GM19452 (cell line): ENCODE data around the gene ABHD1.
"Not testable (repeated sequence)": the region's sequence is repeated elsewhere in the genome, so short reads cannot be mapped to it uniquely, and the experiment has no call there.

Experiments used
- ATAC-seq: cut with Tn5 transposase; IDR thresholded peaks from one replicate; pipeline ENCODE4 v1.9.1; 2021; ENCODE audit not compliant: unreplicated experiment

ABHD1 gene

GRCh38 chr2:27162151-27163121 is 38.8 kb downstream of the ABHD1 start:
- ATAC-seq, result no peak

- no peak for ATAC-seq
Observed at GRCh38 chr2:27164960-27165763, 41.5 kb downstream of the ABHD1 start.

GRCh38 chr2:27170581-27171337 is 47.1 kb downstream of the ABHD1 start:
- no peak for ATAC-seq

- no peak for ATAC-seq
Observed at GRCh38 chr2:27171351-27171848, 47.8 kb downstream of the ABHD1 start.

GRCh38 chr2:27174638-27175037 is 51.0 kb downstream of the ABHD1 start:
- no peak for ATAC-seq

- no peak for ATAC-seq
Observed at GRCh38 chr2:27175330-27175729, 51.7 kb downstream of the ABHD1 start.

GRCh38 chr2:27175781-27176180 is 52.2 kb downstream of the ABHD1 start:
- ATAC-seq, result not testable (repeated sequence)

GRCh38 chr2:27177441-27178351 is 54.1 kb downstream of the ABHD1 start:
- no peak for ATAC-seq

GRCh38 chr2:27178469-27178868 is 54.9 kb downstream of the ABHD1 start:
- no peak for ATAC-seq

GRCh38 chr2:27179344-27180000 is 55.9 kb downstream of the ABHD1 start:
- ATAC-seq, result no peak
